GM12878 (cell line): ENCODE measurements around the gene FRMPD2. TPM values are rescaled to one million over a fixed set of nuclear protein-coding genes. Genes with fewer than 3 reads are reported as not detected.

Experiments used
- ATF7 ChIP-seq: fragments of 450-650 bp; IDR thresholded peaks from 2 replicates; pipeline ENCODE4 v1.6.1; 2016; ENCODE audit warnings: low read depth, mild to moderate bottlenecking
- CBFB ChIP-seq: IDR thresholded peaks from 2 replicates; pipeline ENCODE4 v1.6.1; 2016; ENCODE audit warnings: antibody characterized with exemption, low read depth
- DPF2 ChIP-seq: fragments of 450-650 bp; IDR thresholded peaks from 2 replicates; pipeline ENCODE4 v1.6.1; 2017; ENCODE audit warnings: mild to moderate bottlenecking
- E4F1 ChIP-seq: fragments of 450-650 bp; IDR thresholded peaks from 2 replicates; pipeline ENCODE4 v1.6.1; 2018; ENCODE audit warnings: borderline replicate concordance, mild to moderate bottlenecking; ENCODE audit not compliant: partially characterized antibody
- ELK1 ChIP-seq: IDR thresholded peaks from 2 replicates; pipeline ENCODE4 v1.6.1; 2012; ENCODE audit warnings: low read depth, low read length, improper control_type of control experiment
- GABPA ChIP-seq: IDR thresholded peaks from 2 replicates; pipeline ENCODE4 v1.6.1; 2014; ENCODE audit warnings: antibody characterized with exemption, low read depth, mild to moderate bottlenecking, inconsistent platforms
- HCFC1 ChIP-seq: fragments of 150-350 bp; IDR thresholded peaks from 2 replicates; pipeline ENCODE4 v1.6.1; 2014; ENCODE audit warnings: low read length
- IRF3 ChIP-seq: fragments of 450-650 bp; IDR thresholded peaks from 2 replicates; pipeline ENCODE4 v1.6.1; 2014; ENCODE audit warnings: mild to moderate bottlenecking
- MXI1 ChIP-seq: fragments of 150-350 bp; IDR thresholded peaks from 2 replicates; pipeline ENCODE4 v1.6.1; 2011; ENCODE audit warnings: low read depth, mild to moderate bottlenecking, inconsistent platforms, low read length, improper control_type of control experiment
- NBN ChIP-seq: fragments of 450-650 bp; IDR thresholded peaks from 2 replicates; pipeline ENCODE4 v1.6.1; 2016
- NFIC ChIP-seq: IDR thresholded peaks from 2 replicates; pipeline ENCODE4 v1.6.1; 2012; ENCODE audit warnings: low read depth, mild to moderate bottlenecking, inconsistent platforms, low read length, moderate library complexity
- NFYA ChIP-seq: IDR thresholded peaks from 2 replicates; pipeline ENCODE4 v1.6.1; 2011; ENCODE audit warnings: low read depth, mild to moderate bottlenecking, low read length, improper control_type of control experiment, borderline replicate concordance
- PAX5 ChIP-seq: IDR thresholded peaks from 2 replicates; pipeline ENCODE4 v1.6.1; 2011; ENCODE audit warnings: low read depth, low read length, borderline replicate concordance
- POU2F2 ChIP-seq: IDR thresholded peaks from 3 replicates; pipeline ENCODE4 v1.6.1; 2011; ENCODE audit warnings: low read depth, mild to moderate bottlenecking, low read length, borderline replicate concordance
- RAD21 ChIP-seq: IDR thresholded peaks from 2 replicates; pipeline ENCODE4 v1.6.1; 2011; ENCODE audit warnings: mild to moderate bottlenecking, low read depth, low read length, moderate library complexity; ENCODE audit not compliant: insufficient read depth
- SMC3 ChIP-seq: IDR thresholded peaks from 2 replicates; pipeline ENCODE4 v1.6.1; 2011; ENCODE audit warnings: low read length, improper control_type of control experiment, borderline replicate concordance
- SPI1 ChIP-seq: IDR thresholded peaks from 2 replicates; pipeline ENCODE4 v1.6.1; 2011; ENCODE audit warnings: low read depth, mild to moderate bottlenecking, low read length, moderate library complexity, borderline replicate concordance; ENCODE audit not compliant: insufficient read depth
- SREBF2 ChIP-seq: IDR thresholded peaks from 2 replicates; pipeline ENCODE4 v1.6.1; 2012; ENCODE audit warnings: mild to moderate bottlenecking, low read length
- SUPT20H ChIP-seq: IDR thresholded peaks from 2 replicates; pipeline ENCODE4 v1.6.1; 2011; ENCODE audit warnings: low read depth, mild to moderate bottlenecking, low read length, moderate library complexity, borderline replicate concordance; ENCODE audit not compliant: control insufficient read depth
- ZBTB4 ChIP-seq: fragments of 450-650 bp; formaldehyde crosslinking; IDR thresholded peaks from 2 replicates; pipeline ENCODE4 v1.4.0; 2022; ENCODE audit warnings: mild to moderate bottlenecking, moderate library complexity
- ZNF217 ChIP-seq: fragments of 450-650 bp; IDR thresholded peaks from 2 replicates; pipeline ENCODE4 v1.6.1; 2017; ENCODE audit warnings: antibody characterized with exemption, mild to moderate bottlenecking
- ZZZ3 ChIP-seq: IDR thresholded peaks from 2 replicates; pipeline ENCODE4 v1.6.1; 2011; ENCODE audit warnings: low read depth; ENCODE audit not compliant: control insufficient read depth, insufficient read length
- polyA plus RNA-seq, 11 experiments: library from polyadenylated mRNA; depleted of rRNA in 4 of 11; unstranded in 6 of 11; stranded (reverse) in 5 of 11; fragments of >200 nt; fragmentation: Nextera tagmentation in 4 of 11; fragmentation: Illumina TruSeq in 1 of 11; extraction: Ambion mirVana in 4 of 11; extraction: Trizol in 1 of 11; gene quantifications; 1 replicate in 1 of 11; 2 replicates in 10 of 11; pipeline versions ENCODE4 v1.2.1 to v1.2.3, GENCODE V29; 2011 to 2016; ENCODE audit warnings: inconsistent platforms in 2 of 11, missing spikeins in 2 of 11, low read depth in 1 of 11
- total RNA-seq, 4 experiments: library from RNA; depleted of rRNA in 3 of 4; stranded (reverse); fragments of >200 nt in 3 of 4; fragmentation: Illumina TruSeq in 1 of 4; extraction: Trizol in 1 of 4; gene quantifications; 2 replicates each; pipeline versions ENCODE4 v1.2.1 to v1.2.3, GENCODE V29; 2013 to 2021

The FRMPD2 gene
- total and polyA plus RNA-seq, 10 of the 15 experiments (the other 5 are each of a cell fraction or from before 2014, with no cell fraction given): 0.38 to 5.7 (median 1.4) TPM

- peak; percentile 94 for TF ChIP-seq PAX5
- TF ChIP-seq E4F1: no peak
- TF ChIP-seq SPI1: peak; percentile 98
- peak; percentile 31; the same call in 1 of the 2 replicates for TF ChIP-seq SMC3
- peak; percentile 85 for TF ChIP-seq NBN
- no peak for TF ChIP-seq NFYA
- TF ChIP-seq HCFC1: no peak
- 0 out of 2 replicates have a peak, but pooled peaks have one; percentile 23 for TF ChIP-seq ZNF217
- TF ChIP-seq SUPT20H: no peak
- TF ChIP-seq SREBF2: no peak
- no peak for TF ChIP-seq IRF3
- TF ChIP-seq ZZZ3: no peak
- TF ChIP-seq POU2F2: peak; percentile 74
- TF ChIP-seq GABPA: 0 out of 2 replicates have a peak, but pooled peaks have one; percentile 13
- TF ChIP-seq CBFB: peak; percentile 46; the same call in 1 of the 2 replicates
- TF ChIP-seq ZBTB4 (CRISPR knock-in tag): no peak
- TF ChIP-seq NFIC: peak; percentile 92
- no peak for TF ChIP-seq ELK1
- 0 out of 2 replicates have a peak, but pooled peaks have one; percentile 64 for TF ChIP-seq ATF7
- peak; percentile 34; the same call in 1 of the 2 replicates for TF ChIP-seq MXI1
- 0 out of 2 replicates have a peak, but pooled peaks have one; percentile 0 for TF ChIP-seq RAD21
- TF ChIP-seq DPF2: peak; percentile 87; the same call in 1 of the 2 replicates
Measured at GRCh38 chr10:48279081-48279751, 4.7 kb upstream of the FRMPD2 start (continued).
